HG03135 (cell line): Measurements from ENCODE around the gene NPS.

Experiments
- ATAC-seq: cut with Tn5 transposase; IDR thresholded peaks from one replicate; pipeline ENCODE4 v1.9.1; 2021; ENCODE audit warnings: mild to moderate bottlenecking, moderate library complexity; ENCODE audit not compliant: unreplicated experiment

The NPS gene, protein sequence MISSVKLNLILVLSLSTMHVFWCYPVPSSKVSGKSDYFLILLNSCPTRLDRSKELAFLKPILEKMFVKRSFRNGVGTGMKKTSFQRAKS

DNA sequence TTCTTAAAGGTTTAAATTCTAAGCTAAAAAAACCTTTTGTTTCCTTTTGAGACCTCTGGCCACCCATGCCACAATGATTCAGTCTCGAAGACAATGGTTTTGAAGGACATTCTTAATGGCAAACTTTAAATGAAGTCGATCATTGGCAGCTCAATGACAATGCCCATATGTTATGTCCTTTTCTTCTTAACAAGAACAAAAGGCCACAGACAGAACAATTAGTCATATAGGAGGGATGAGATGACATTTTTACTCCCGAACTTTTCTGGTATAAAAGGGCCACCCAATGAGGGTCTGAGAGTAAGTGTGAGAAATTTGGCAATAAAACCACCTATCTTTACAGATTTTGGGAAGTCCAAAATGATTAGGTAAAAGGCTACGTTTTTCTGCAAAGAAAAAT is at the start of gene NPS:
Gene NPS, plus strand, starts transcription at position 301 of the 400 bp plus-strand sequence. Its CDS starts 60 bp downstream, at position 361.
- no peak for ATAC-seq

DNA sequence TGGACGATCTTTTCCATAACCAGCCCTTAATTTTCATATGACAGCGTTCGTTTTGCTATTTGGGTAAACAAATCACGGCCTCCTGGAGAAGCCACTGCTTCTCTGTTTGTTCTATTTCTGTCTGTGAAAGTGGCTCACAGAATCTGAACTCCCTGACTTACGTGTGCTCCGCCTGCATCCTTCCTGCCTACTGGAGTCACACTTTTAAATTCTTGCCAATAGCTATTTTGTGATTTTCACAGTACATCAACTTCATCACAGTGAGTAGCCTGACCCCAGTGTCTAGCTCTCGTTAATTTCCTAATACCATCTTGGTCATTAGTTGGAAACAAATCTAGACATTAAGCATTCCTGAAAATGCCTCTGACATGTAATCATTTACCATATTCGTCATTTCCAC is 49.0 kb upstream of the NPS start:
- ATAC-seq, result no peak

DNA sequence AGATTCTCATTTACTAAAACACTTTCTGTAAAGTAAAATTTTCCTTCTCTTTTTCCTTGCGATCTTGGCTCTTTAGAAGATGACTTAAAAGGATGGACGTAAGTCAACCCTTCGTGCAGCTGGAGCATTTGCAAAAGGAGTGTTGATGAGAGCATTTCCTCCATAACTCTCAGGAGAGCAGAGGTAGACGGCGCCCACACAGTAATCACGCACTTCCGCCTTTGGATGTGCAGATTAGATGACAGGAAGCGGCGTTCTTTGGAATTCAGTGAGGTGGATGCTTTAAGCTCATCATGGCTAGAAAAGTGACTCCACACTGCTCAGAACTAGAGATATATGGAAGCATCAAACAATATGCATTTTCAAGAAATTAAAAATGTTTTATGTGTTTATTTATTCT is 43.0 kb upstream of the NPS start:
- no peak for ATAC-seq

DNA sequence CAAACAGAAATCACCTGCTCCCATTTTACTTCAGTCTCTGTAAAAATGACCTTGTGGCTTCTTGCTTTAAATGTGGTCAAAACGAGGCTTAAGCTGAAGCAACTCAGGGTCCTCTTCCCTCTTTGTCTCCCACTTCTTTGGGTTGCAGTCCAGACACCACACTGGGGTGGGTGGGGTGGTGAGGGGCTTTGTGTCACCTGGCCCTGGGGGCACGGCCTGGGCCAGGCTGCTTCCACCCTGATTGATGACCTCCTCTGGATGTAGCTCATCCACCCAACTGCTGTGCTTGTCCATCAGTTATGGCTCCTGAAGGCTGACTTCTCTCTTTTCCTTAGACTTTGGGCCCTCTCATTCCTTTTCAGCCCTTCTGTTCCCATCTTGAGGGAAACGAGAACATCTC is 26.8 kb upstream of the NPS start:
- no peak for ATAC-seq

DNA sequence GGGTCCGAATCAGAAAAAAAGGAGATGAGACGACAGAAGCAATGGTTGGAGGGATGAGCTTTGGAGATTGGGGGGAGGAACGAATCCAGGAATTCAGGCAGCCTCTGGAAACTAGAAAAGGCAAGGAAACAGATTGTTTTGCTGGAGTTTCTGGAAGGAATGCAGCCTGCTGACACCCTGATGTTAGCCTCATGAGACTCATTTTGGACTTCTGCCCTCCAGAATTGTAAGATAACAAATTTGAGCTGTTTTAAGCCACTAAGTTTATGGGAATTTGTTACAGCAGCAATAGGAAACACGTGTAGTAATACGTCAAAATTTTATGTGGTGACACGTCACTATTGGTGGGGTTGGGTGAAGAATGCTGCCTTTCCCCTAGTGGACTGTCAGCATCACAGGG is 25.6 kb upstream of the NPS start:
- ATAC-seq, result no peak

DNA sequence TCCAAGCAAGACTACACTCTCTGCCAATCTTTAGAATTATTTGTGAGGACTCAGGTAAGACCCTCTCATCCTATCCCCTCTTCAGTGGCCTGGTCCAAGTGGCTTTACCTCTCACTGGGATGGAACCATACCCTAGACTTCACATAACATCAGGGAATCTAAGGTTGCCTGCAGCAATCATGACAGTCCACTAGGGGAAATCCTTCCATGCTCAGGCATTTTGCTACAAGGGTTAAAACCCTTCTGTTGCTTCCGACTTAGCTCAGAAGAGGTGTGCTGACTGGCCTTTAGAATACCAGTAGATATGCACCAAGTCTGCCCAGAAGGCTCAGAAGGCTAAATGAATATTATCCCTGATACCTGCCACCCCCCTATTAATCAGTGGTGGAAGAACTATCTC is 24.9 kb upstream of the NPS start:
- ATAC-seq, result no peak

DNA sequence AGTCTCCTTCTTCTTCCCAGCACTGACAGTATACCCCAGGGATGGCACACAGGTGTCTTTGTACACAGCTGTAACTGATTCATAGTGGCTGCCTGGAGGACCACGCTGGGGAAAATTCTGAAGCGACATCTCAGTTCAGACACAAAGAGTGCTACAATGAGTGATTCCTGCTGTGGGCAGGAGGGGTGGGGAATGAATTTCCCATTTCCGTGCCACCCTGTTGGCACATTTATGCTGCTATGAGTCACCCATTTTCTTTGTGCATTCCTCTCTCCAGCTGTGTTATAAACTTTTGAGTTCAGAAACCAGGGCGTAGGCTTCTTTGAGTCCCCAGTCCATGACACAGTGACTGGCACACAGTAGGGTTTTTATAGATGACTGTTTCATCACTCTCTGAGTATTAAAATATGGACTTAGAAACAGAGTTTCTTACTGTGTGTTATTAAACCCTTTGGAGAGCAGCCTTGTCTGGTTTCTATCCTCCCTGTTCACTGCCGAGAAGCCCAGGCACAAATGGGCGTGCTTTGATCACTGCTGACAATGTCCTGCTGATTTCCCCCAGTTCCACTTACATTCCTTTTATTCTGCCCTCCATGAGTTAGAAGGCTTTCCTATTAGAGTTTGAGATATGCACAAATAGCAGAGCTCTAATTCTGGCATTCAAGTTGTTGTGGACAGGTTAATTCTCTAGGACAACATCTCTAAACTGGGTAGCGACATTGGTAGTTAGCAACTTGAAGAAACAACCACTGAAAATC is 24.0 kb upstream of the NPS start:
- ATAC-seq, result no peak

DNA sequence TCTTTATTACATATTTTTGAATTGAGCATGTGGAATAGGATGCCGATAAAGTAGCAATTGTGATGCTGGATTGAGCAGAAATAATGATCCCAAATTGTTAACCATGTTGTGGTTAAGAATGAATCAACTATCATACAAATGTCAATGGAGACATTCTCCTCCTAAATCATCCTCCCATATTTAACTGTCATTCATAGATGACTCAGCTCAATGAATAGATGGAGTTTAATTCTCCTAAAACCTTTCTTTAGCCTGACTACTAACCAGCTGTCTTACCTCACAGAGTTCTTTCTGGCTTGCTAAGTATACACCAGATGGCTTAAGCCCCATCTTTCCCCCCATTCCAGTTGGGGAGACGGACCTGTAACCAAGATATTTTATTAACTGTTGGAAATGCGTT is 23.4 kb upstream of the NPS start:
- ATAC-seq, result no peak

DNA sequence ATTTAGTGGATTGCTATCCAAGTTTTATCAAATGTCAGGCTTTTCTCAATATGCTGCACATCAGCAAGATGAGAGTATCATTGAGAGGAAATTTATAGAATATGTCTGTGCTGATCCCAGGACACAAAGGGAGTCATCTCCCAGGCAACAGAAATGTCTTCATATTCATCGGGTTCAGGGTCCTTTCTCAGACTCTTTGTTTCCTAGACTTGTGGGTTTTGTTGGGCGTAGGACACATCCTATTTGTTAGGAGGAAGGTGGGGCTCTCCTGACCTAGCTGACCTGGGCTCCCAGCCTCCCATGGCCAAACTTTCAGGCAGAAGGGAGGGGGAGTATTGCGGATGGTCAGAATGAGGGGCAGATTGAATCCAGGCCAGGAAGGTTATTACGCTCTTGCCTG is 22.9 kb upstream of the NPS start:
- no peak for ATAC-seq

DNA sequence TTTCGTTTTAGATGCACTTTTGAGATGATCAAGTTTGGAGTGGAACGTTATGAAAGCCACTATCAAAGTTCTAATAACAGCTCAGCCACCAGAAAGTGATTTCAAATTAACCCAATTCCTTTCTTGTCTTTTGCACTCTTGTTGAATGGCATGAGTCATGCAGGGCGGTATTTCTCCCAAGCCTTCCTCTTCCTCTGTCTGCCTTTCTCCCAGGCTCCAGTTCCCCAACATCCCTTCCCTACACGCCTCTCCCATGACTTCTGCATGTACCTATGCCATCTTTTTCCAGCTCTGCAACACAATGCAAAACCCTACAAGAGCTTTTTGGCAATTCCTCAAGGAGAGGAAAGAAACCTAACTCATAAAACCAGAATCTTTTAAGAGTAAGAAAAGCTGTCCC is 21.8 kb upstream of the NPS start:
- no peak for ATAC-seq

DNA sequence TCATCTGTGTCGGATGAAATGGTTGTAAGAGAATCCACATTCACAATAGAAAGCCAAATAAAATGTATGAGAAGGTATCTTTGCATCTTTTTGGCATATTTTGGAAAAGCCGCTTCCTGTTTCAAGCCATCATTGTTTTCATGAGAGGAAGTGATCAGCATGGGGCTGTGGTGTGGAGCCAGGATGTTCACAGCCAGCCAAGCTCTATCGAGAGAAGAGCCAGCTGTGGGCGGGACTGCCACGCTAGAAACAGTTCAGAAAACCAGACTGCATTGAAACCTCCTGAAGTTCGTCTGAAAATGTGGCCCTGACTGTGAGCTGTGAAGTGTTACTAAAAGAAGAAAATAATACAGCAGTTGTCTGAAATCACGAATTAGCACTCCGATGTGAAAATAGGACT is 21.2 kb upstream of the NPS start:
- ATAC-seq, result no peak

DNA sequence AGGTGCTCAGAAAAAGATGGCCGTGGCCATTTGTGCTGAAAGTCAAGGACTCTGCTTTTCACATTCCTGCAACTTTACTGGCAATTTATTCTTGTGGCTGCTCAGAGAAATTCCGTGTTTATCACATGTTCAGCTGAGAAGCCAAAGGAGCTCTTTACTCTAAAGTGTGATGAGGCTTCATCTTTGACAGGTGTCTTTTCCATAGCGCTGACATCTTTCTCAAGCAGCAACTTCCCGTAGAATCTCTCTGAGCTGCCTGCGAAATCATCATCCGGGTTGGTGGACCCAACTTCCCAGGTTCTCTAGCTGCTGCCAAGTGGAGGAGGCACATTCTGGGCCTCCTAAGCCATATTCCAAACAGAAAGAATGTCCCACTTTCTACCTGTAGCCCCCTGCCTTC is 16.9 kb upstream of the NPS start:
- no peak for ATAC-seq

DNA sequence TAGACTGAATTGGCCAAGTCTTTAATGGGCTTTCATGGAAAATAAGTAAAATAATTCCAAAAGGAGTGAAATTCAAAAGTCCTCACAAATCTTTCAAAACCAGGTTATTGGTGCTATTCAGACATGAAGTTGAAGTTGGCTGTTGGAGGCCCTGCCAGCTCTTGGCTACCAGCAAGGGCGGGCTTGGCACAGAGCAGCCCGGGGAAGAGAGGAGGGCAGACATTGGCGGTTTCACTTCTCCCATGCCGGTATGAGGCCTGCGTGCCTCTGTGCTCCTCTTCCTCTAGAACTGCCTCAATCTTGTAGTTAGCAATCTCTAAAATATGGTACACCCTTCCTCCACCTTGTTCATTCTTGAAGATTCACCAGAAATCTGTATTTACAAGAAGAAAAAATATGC is 16.4 kb upstream of the NPS start:
- no peak for ATAC-seq

DNA sequence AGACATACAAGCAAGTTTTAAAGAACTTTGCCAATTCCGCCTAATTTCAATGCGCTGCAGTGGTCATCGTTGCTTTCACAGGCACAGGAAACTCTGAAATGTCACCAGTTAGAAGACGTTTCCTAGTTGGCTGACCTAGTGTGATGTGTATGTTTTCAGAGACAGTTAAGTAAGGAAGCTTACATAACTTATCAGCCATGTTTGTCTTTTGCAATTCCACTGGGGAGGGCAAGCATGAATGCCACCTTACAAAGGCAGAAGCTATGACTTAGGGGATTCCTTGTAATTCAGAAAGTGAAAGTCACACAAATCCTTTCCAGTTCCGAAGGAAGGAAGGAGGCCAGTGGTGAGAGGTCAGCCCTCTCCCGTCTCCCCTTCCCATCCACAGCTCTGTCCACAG is 15.0 kb upstream of the NPS start:
- ATAC-seq, result no peak

DNA sequence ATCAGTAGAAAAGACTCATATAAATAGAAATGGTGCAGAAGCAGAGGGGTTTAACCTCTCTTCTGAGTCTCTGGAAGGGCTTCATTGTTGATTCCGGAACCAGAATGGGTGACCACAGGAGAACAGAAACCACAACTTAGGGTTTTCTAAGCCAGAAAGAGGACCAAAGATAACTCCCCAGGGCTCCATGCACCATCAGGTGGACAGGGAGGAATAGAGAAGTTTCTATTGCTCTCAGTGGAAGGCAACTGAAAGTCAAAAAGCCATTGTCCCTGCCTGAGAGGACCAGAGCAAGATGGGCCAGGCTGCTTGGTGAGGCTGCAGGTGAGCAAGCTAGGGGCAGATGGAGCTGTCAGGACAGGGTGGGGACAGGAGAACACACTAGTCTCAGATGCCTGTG is 14.6 kb upstream of the NPS start:
- no peak for ATAC-seq

DNA sequence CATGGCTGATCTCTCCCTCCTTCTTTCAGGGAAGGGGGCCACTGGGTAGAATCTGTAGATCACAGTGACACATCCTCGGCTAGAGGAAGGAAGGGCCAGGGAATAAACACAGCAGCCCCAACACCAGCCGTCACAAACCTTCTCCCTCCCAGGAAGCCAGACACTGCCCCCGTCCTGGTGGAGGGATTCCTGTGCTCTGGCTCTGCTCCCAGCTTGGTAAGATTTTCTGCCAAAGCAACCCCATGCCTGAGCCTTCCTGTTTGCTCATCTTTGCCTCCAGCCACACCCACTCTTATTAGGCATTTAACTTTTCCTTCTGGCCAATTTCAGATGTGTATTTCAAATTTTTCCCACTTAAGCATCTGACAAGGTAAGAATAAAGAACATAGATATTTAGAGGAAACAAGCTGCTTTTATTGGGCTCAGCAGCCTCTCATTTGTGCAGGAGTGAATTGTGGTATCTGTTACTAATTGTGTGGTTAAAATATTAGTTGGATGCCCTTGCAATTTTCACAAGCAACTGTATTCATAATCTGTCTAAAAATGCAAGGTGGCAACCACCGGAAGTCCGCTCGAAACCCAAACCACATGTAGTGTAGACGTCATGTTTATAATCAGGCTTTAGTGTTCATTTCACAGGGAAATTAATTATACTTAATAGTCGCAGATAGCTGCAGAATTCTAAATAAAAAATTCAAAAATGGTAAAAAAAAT is 13.2 kb upstream of the NPS start:
- ATAC-seq, result no peak

DNA sequence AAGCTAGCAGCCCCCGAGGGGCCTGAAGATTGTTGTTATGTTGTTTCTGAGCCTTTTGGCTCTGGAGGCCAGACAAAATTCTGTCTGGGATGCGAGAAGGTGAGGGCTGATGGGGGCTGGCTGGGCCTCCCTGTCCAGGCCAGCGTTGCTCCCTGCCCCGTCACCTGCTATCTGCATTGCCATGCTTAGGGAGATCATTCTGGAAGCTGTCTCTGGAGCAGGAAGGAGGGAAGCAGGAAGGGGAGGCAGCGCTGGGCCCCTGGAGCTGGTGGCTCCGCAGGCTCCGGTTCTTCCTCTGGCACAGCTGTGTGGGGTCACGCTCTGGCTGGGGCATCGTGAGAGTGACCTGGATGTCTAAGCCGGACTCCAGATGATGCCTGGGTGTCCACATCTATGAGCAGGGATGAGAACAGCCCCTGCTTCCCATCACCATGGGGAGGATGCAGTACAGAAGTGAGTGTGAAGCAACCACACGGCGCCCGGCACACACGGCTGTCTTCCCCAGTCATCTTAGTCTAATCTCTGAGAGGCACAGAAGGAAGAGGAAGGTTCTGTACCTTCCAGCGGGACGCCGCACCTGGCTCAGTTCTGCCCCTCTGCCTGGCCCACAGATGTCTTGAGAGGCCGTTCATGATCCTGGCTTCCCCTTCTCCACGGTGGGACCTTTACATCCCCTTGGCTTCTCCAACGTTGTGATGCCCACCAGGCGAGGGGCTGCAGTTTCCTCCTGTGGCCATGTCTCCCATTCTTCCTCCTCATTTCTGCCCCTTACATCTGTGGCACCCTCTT is 11.9 kb upstream of the NPS start:
- ATAC-seq, result no peak

DNA sequence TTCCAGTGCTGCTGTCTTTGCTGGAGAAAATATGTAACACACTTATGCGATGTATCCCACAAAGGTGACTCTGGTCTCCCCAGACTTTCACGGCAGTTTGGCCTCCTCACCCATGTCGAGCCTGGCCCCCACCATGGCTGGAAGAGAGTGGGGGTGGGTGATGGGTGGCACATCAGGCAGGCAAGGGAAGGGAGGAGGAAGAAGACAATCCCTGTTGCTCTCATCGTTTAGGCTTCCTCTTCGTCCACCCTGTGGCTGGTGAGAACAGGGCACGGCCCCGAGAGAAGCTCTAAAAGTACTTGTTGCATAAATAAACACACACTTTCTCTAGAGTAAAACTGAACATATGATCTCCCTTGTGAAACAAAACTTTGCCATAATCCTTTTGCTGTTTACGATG is 11.2 kb upstream of the NPS start:
- ATAC-seq, result no peak

DNA sequence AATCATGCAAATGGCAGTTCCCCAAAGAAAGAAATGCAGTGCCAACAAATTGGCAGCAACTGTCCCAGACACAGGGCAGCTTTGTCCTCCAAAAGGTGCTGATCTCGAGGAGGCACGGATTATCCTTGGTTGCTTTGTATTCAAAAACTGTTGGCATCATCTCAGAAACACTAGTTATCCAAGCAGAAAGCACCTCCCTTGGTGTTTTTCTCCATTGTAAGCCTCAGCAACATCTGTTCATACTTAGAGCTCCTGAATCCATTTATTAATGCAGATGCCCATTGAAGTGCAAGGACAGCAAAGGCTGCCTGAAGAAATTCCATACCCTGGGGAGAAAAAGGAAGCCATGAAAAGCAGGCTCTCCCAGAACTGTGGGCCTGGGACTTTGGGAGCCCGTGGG is 1.1 kb upstream of the NPS start:
- no peak for ATAC-seq

DNA sequence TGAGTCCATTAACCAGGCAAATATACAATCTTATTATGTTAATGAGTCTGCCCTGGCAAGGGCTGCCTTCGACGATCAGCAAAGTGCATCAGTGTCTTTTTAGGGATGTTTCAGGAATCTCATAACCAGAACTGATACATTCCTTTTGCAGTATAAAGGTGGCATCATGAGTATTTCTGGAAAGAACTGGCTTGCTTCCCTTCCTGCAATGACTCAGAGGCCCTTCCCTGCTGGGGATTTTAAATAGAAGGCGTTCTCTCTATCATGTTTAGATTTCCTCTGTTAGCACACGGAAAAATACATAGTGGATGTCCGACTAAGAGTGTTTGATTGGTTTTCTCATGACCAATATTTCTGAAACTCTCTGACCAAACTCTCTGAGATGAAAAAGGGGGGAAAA is 1.8 kb downstream of the NPS start:
- no peak for ATAC-seq

DNA sequence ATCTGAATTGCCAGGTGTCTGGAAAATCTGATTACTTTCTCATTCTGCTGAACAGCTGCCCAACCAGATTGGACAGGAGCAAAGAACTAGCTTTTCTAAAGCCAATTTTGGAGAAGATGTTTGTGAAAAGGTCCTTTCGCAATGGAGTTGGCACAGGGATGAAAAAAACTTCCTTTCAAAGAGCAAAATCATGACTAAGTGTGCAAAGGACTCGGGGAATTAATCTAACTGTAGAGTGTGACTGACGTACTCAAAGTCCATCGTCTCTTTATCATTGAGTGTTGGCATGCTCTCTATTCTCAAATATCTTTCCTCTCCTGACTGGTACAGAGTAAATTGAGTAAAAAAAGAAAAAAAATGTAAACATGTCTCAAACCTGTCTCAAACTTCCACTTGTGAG is 3.3 kb downstream of the NPS start:
- no peak for ATAC-seq

DNA sequence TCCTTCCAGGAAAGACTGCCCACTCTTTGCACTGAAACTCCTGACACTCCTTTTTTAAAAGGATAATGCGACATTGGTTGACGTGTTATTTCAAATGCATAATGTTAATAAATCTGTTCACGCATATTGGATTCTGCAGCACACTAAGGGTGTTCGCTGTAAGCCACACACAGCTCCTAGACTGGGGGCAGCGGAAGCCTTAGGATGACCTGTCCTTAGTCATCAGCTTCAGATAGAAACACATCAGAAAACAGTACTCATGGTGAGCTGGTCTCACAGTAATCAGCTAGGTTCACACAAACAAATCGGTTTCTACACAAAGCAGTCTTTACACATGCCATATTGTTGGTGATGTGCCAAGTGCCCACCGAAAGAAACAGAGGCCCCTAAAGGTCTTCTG is 4.3 kb downstream of the NPS start:
- no peak for ATAC-seq
